Tibial nerve (tissue), 4 donors: ENCODE data around the gene LBX2. TPM values are rescaled to one million over a fixed set of nuclear protein-coding genes. Genes with fewer than 3 reads are reported as not detected.

Experiments
- DNase-seq, 2 donors: peaks; one replicate each; pipeline ENCODE4 v3.0.0-alpha.2; 2019; ENCODE audit warnings: low spot score in 2 of 2
- H3K27ac ChIP-seq, 4 donors: fragments of 200-600 bp; sonication (generic) in 3 of 4; one replicate each; pipeline ENCODE4 v1.5.1; 2017 to 2019; ENCODE audit warnings: mild to moderate bottlenecking in 1 of 4
- H3K27me3 ChIP-seq, 2 donors: fragments of 200-600 bp; sonication (generic) in 1 of 2; one replicate each; pipeline versions ENCODE4 v1.5.1 to v1.6.0; 2017 to 2019
- H3K36me3 ChIP-seq, 3 donors: fragments of 200-600 bp; sonication (generic); one replicate each; pipeline ENCODE4 v1.5.1; 2018 to 2019
- H3K4me1 ChIP-seq, 4 donors: fragments of 200-600 bp; sonication (generic) in 3 of 4; one replicate each; pipeline ENCODE4 v1.5.1; 2017 to 2019
- H3K4me3 ChIP-seq, 4 donors: fragments of 200-600 bp; sonication (generic) in 3 of 4; one replicate each; pipeline ENCODE4 v1.5.1; 2017 to 2019; ENCODE audit warnings: mild to moderate bottlenecking in 1 of 4, moderate library complexity in 1 of 4
- H3K9me3 ChIP-seq, 4 donors: fragments of 200-600 bp; sonication (generic) in 3 of 4; one replicate each; pipeline ENCODE4 v1.5.1; 2017 to 2019
- EP300 ChIP-seq, 2 donors: sonication (generic); formaldehyde crosslinking; IDR thresholded peaks; one replicate each; pipeline ENCODE4 v1.6.1; 2017; ENCODE audit warnings: antibody characterized with exemption in 2 of 2, mild to moderate bottlenecking in 1 of 2
- POLR2A ChIP-seq, 2 donors: fragments of 450-650 bp; IDR thresholded peaks; one replicate each; pipeline ENCODE4 v1.6.1; 2017; ENCODE audit warnings: antibody characterized with exemption in 2 of 2, mild to moderate bottlenecking in 2 of 2, moderate library complexity in 2 of 2
- WGBS, 2 donors: methylation state at CpG; one replicate each; pipeline ENCODE4 v1.1.5; 2018; 5-methylcytosine and 5-hydroxymethylcytosine counted together
- total RNA-seq, 4 donors: library from RNA; depleted of rRNA; stranded (reverse); fragments of >200 nt; gene quantifications; one replicate each; pipeline ENCODE4 v1.1.0, GENCODE V29; 2016
- TF ChIP-seq, protein P1 (sequence below), 5 experiments: fragments of 200-600 bp in 3 of 5; fragments of 450-650 bp in 2 of 5; sonication (generic) in 3 of 5; IDR thresholded peaks; one replicate each; pipeline ENCODE4 v1.5.1; 2016 to 2019; ENCODE audit warnings: antibody characterized with exemption in 5 of 5, mild to moderate bottlenecking in 3 of 5, moderate library complexity in 2 of 5

LBX2 gene
- total RNA-seq, 4 donors from 2014 or later: 0.20 to 4.4 (median 1.6) TPM

- WGBS, 2 donors: 48 to 58% methylated on average over 14 to 15 of the region's 15 CpGs
- TF ChIP-seq POLR2A (IDR thresholded peaks at IDR 0.05) (no peak), EP300 (IDR thresholded peaks at IDR 0.05) (no peak)
- TF ChIP-seq, protein P1, sequence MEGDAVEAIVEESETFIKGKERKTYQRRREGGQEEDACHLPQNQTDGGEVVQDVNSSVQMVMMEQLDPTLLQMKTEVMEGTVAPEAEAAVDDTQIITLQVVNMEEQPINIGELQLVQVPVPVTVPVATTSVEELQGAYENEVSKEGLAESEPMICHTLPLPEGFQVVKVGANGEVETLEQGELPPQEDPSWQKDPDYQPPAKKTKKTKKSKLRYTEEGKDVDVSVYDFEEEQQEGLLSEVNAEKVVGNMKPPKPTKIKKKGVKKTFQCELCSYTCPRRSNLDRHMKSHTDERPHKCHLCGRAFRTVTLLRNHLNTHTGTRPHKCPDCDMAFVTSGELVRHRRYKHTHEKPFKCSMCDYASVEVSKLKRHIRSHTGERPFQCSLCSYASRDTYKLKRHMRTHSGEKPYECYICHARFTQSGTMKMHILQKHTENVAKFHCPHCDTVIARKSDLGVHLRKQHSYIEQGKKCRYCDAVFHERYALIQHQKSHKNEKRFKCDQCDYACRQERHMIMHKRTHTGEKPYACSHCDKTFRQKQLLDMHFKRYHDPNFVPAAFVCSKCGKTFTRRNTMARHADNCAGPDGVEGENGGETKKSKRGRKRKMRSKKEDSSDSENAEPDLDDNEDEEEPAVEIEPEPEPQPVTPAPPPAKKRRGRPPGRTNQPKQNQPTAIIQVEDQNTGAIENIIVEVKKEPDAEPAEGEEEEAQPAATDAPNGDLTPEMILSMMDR (IDR thresholded peaks at IDR 0.05): no peak
- H3K4me1 ChIP-seq: peaks cover 0 to 64% (median 28%) of the 10 kb centered on the region in 4 donors
- H3K27me3 ChIP-seq: peaks cover 0 to 56% of the 10 kb centered on the region in 2 donors
- H3K36me3 ChIP-seq: peaks cover 0 to 10% (median 0%) of the 10 kb centered on the region in 3 donors
- H3K9me3 ChIP-seq: no peaks in the 10 kb centered on the region
- no peak overlapping the region for H3K4me3 ChIP-seq
- H3K27ac ChIP-seq: no peak overlapping the region
- no peak for DNase-seq
These were observed 656 bp upstream of the LBX2 start for GRCh38 chr2:74499940-74500577.

DNA sequence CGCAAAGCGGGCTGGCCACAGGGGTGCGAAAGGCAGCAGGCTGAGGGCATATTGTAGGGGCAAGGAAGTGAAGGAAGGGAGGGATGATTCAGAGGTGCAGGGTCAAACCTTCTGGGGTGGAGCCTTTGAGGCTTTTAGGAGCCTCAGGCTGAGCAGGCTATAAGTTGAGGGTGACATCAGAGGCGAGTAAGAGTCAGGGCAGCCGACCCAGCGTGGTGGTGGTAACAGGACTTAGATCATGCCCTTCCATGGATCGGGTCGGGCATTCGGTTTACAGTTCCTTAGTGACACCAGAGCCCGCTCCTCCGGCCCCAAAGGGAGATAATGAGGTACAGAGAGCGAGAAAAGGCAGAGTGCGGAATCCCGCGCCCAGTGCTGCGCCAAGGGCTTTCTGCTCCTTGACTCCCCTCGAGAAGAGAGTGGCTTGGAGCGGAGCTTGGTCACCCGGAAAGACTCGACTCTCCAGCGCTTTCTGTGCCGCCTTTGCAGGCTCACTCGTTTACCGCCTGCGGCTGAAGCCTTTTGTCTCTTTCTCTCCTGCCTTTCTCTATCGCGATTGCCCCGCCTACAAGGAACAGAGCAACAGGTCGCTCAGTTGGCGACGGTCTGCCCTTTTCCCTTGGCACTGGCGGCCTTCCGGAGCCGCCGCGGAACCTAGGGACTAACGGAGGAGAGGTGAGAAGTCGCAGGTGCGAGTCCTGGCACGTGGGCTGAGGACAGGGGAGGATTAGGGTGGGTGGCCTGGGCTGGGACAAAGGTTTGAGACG, 720 bp downstream of the LBX2 start:
- Histone ChIP-seq H3K9me3 (no peaks in the 10 kb centered on the region), H3K27me3 (peaks cover 0 to 56% of the 10 kb centered on the region in 2 donors), H3K36me3 (peaks cover 0 to 10% (median 0%) of the 10 kb centered on the region in 3 donors), H3K4me1 (peaks cover 0 to 50% (median 25%) of the 10 kb centered on the region in 4 donors), H3K27ac (no peak overlapping the region), H3K4me3 (peak overlapping the region; percentile 5 to 43 (median 28))
- TF ChIP-seq POLR2A (IDR thresholded peaks at IDR 0.05): no peak
- TF ChIP-seq, protein P1 (IDR thresholded peaks at IDR 0.05): no peak
- TF ChIP-seq EP300 (IDR thresholded peaks at IDR 0.05): no peak
- 1 to 3% methylated on average over 40 to 41 of the region's 41 CpGs for WGBS, 2 donors
- no peak for DNase-seq

DNA sequence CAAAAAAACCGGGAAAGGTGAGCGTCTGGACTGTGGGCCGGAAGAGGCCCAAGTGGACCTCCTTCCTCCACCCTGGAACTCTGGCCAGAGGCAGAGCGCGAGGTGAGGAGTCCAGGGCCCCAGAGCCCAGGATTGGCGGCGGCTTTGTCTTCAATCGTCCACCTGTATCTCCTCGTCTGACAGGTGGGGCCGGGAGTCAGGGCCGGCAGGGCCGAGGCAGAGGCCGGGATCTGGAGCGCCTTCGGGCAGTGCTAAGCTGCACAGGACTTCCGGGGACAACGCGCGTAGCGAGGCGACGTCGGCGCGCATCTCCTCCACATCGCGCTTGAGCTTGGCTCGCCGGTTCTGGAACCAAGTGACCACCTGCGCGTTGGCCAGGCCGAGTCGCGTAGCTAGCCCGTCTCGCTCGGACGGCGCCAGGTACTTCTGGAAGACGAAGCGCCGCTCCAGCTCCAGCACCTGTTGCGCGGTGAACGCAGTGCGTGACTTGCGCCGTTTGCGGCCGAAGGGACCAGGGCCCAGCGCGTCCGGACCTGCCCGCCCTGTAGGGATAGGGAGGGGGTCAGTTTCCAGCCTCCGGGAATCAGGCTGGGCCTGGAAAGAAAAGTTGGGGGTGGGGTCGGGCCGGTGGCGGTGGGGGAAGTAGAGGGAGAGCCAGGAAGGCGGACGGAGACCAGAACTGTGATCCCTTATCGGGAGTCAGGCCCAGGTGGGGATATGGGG, 1.5 kb downstream of the LBX2 start:
- H3K27me3 ChIP-seq: peaks cover 0 to 56% of the 10 kb centered on the region in 2 donors
- 2 to 4% methylated on average over 28 to 61 of the region's 61 CpGs for WGBS, 2 donors
- H3K9me3 ChIP-seq: no peaks in the 10 kb centered on the region
- peak overlapping the region; percentile 5 to 43 (median 26) for H3K4me3 ChIP-seq
- peaks cover 0 to 18% (median 4%) of the 10 kb centered on the region in 3 donors for H3K36me3 ChIP-seq
- peaks cover 0 to 43% (median 23%) of the 10 kb centered on the region in 4 donors for H3K4me1 ChIP-seq
- TF ChIP-seq EP300 (IDR thresholded peaks at IDR 0.05): no peak
- TF ChIP-seq, protein P1 (IDR thresholded peaks at IDR 0.05): no peak
- no peak for TF ChIP-seq POLR2A (IDR thresholded peaks at IDR 0.05)
- DNase-seq: no peak
- H3K27ac ChIP-seq: no peak overlapping the region

GRCh38 chr2:74496997-74497776, 2.2 kb downstream of the LBX2 start:
- Histone ChIP-seq H3K9me3 (no peaks in the 10 kb centered on the region), H3K36me3 (peaks cover 0 to 25% (median 12%) of the 10 kb centered on the region in 3 donors), H3K27ac (no peak overlapping the region), H3K27me3 (peaks cover 0 to 53% of the 10 kb centered on the region in 2 donors), H3K4me1 (peaks cover 0 to 35% (median 23%) of the 10 kb centered on the region in 4 donors), H3K4me3 (peak overlapping the region in 2 of 4 donors; percentile 18 to 43)
- WGBS, 2 donors: 44 to 47% methylated on average over 19 of the region's 19 CpGs
- TF ChIP-seq EP300 (IDR thresholded peaks at IDR 0.05) (no peak), POLR2A (IDR thresholded peaks at IDR 0.05) (no peak)
- TF ChIP-seq, protein P1 (IDR thresholded peaks at IDR 0.05): no peak
- DNase-seq: no peak
